MM.1S (cell line): ENCODE data around the gene MYOF.

Experiments
- DNase-seq: peaks from one replicate; pipeline ENCODE4 v3.0.0-alpha.2; 2015
- H2AFZ ChIP-seq: fragments of 300-600 bp; sonication (generic); 2 replicates; pipeline ENCODE4 v1.6.0; 2016; ENCODE audit warnings: antibody characterized with exemption, low read length
- H3F3A ChIP-seq: fragments of 300-600 bp; sonication (generic); 2 replicates; pipeline ENCODE4 v1.6.1; 2016; ENCODE audit warnings: mild to moderate bottlenecking, antibody characterized with exemption, low read length, moderate library complexity, mixed read lengths; ENCODE audit not compliant: insufficient read depth
- H3K27ac ChIP-seq: fragments of 300-600 bp; sonication (generic); 2 replicates; pipeline ENCODE4 v1.5.1; 2016; ENCODE audit warnings: mild to moderate bottlenecking, low read length
- H3K27me3 ChIP-seq: fragments of 300-600 bp; sonication (generic); replicated peaks from 2 replicates; pipeline ENCODE4 v1.6.0; 2016; ENCODE audit warnings: low read length; ENCODE audit not compliant: insufficient read depth
- H3K36me3 ChIP-seq: fragments of 300-600 bp; sonication (generic); replicated peaks from 2 replicates; pipeline ENCODE4 v1.6.1; 2016; ENCODE audit warnings: mild to moderate bottlenecking, low read length, mixed read lengths; ENCODE audit not compliant: insufficient read depth
- H3K4me1 ChIP-seq: fragments of 300-600 bp; sonication (generic); 2 replicates; pipeline ENCODE4 v1.6.1; 2016; ENCODE audit warnings: low read length, mixed read lengths
- H3K4me2 ChIP-seq: fragments of 300-600 bp; sonication (generic); 2 replicates; pipeline ENCODE4 v1.6.0; 2016; ENCODE audit warnings: low read depth, low read length
- H3K4me3 ChIP-seq: fragments of 300-600 bp; sonication (generic); 2 replicates; pipeline ENCODE4 v1.5.1; 2016; ENCODE audit warnings: low read length, mixed read lengths
- H3K79me2 ChIP-seq: fragments of 300-600 bp; sonication (generic); 2 replicates; pipeline ENCODE4 v1.6.1; 2016; ENCODE audit warnings: mixed run types, low read length, mixed read lengths
- H3K9ac ChIP-seq: fragments of 300-600 bp; sonication (generic); 2 replicates; pipeline ENCODE4 v1.6.1; 2016; ENCODE audit warnings: low read length, mixed read lengths
- H3K9me2 ChIP-seq: fragments of 300-600 bp; sonication (generic); replicated peaks from 2 replicates; pipeline ENCODE4 v1.6.1; 2016; ENCODE audit warnings: mild to moderate bottlenecking, low read length, mixed read lengths; ENCODE audit not compliant: insufficient read depth
- H3K9me3 ChIP-seq: fragments of 300-600 bp; sonication (generic); replicated peaks from 2 replicates; pipeline ENCODE4 v1.6.1; 2016; ENCODE audit warnings: mild to moderate bottlenecking, low read length, mixed read lengths; ENCODE audit not compliant: insufficient read depth
- H4K20me1 ChIP-seq: fragments of 300-600 bp; sonication (generic); 2 replicates; pipeline ENCODE4 v1.6.1; 2016; ENCODE audit warnings: mild to moderate bottlenecking, low read length, moderate library complexity, mixed read lengths; ENCODE audit not compliant: insufficient read depth
- CTCF ChIP-seq: fragments of 300-600 bp; sonication (generic); IDR thresholded peaks from 2 replicates; pipeline ENCODE4 v1.5.1; 2016; ENCODE audit warnings: antibody characterized with exemption, low read length, mixed read lengths
- EZH2 ChIP-seq: fragments of 300-600 bp; sonication (generic); optimal IDR thresholded peaks from 2 replicates; pipeline ENCODE3; 2017; ENCODE audit warnings: low read depth, mild to moderate bottlenecking, antibody characterized with exemption, low read length, mixed read lengths
- EZH2phosphoT487 ChIP-seq: fragments of 300-600 bp; sonication (generic); IDR thresholded peaks from 2 replicates; pipeline ENCODE4 v1.6.1; 2018; ENCODE audit warnings: antibody characterized with exemption, low read length

Gene MYOF

GRCh38 chr10:93403152-93404047 is 78.7 kb downstream of the MYOF start:
- Histone ChIP-seq H3F3A (no peaks in the 10 kb centered on the region), H3K9ac (no peak overlapping the region), H3K36me3 (no peaks in the 10 kb centered on the region), H3K4me3 (no peak overlapping the region), H4K20me1 (no peaks in the 10 kb centered on the region), H3K9me2 (no peaks in the 10 kb centered on the region), H3K9me3 (no peaks in the 10 kb centered on the region), H3K4me2 (no peak overlapping the region), H3K27me3 (no peaks in the 10 kb centered on the region), H3K79me2 (no peaks in the 10 kb centered on the region), H3K27ac (no peak overlapping the region), H3K4me1 (no peaks in the 10 kb centered on the region), H2AFZ (no peak overlapping the region)
- no peak for DNase-seq
- no peak for TF ChIP-seq CTCF
- TF ChIP-seq EZH2phosphoT487 = no peak
- TF ChIP-seq EZH2 = no peak

GRCh38 chr10:93402192-93402591 is 79.9 kb downstream of the MYOF start:
- H3K27ac ChIP-seq = no peak overlapping the region
- H3K9ac ChIP-seq = no peak overlapping the region
- H3K4me1 ChIP-seq = no peaks in the 10 kb centered on the region
- no peaks in the 10 kb centered on the region for H4K20me1 ChIP-seq
- no peaks in the 10 kb centered on the region for H3K27me3 ChIP-seq
- no peaks in the 10 kb centered on the region for H3K79me2 ChIP-seq
- no peaks in the 10 kb centered on the region for H3F3A ChIP-seq
- H2AFZ ChIP-seq = no peak overlapping the region
- H3K36me3 ChIP-seq = no peaks in the 10 kb centered on the region
- TF ChIP-seq EZH2phosphoT487 (no peak), CTCF (no peak), EZH2 (no peak)
- no peaks in the 10 kb centered on the region for H3K9me3 ChIP-seq
- DNase-seq = no peak
- H3K4me3 ChIP-seq = no peak overlapping the region
- H3K4me2 ChIP-seq = no peak overlapping the region
- H3K9me2 ChIP-seq = no peaks in the 10 kb centered on the region

- no peak overlapping the region for H3K27ac ChIP-seq
- H3F3A ChIP-seq = no peaks in the 10 kb centered on the region
Observed at GRCh38 chr10:93398528-93398927, 83.6 kb downstream of the MYOF start.

More at GRCh38 chr10:93398528-93398927, 83.6 kb downstream of the MYOF start:
- H2AFZ ChIP-seq = no peak overlapping the region
- H3K9ac ChIP-seq = no peak overlapping the region
- H3K4me1 ChIP-seq = no peaks in the 10 kb centered on the region
- H3K4me2 ChIP-seq = no peak overlapping the region
- H4K20me1 ChIP-seq = no peaks in the 10 kb centered on the region
- no peak overlapping the region for H3K4me3 ChIP-seq
- no peaks in the 10 kb centered on the region for H3K9me3 ChIP-seq
- H3K36me3 ChIP-seq = no peaks in the 10 kb centered on the region
- H3K9me2 ChIP-seq = no peaks in the 10 kb centered on the region
- TF ChIP-seq EZH2phosphoT487 = no peak
- no peak for TF ChIP-seq CTCF
- no peak for TF ChIP-seq EZH2
- no peak for DNase-seq
- H3K27me3 ChIP-seq = no peaks in the 10 kb centered on the region
- H3K79me2 ChIP-seq = no peaks in the 10 kb centered on the region
